ENCODE measurements around the gene SMNDC1. TPM values are rescaled to one million over a fixed set of nuclear protein-coding genes. Genes with fewer than 3 reads are reported as not detected.

Gene SMNDC1
- total and polyA plus RNA-seq, 10 of the 15 experiments (the other 5 are each of a cell fraction or from before 2014, with no cell fraction given): 4.6 to 37.2 (median 18.1) TPM

GRCh38 chr10:110279407-110279986, 25.2 kb downstream of the SMNDC1 start (continued):
- no peak for TF ChIP-seq ZNF687 (IDR thresholded peaks at IDR 0.05)
- TF ChIP-seq PRDM15 (CRISPR knock-in tag; IDR thresholded peaks at IDR 0.05): no peak
- TF ChIP-seq SPI1 (IDR thresholded peaks at IDR 0.05; ENCODE audit: borderline replicate concordance, insufficient read depth, low read depth, low read length): peak; percentile 28; the same call in 1 of the 2 replicates
- TF ChIP-seq SMC3 (IDR thresholded peaks at IDR 0.05; ENCODE audit: borderline replicate concordance, low read length): peak; percentile 96
- no peak for TF ChIP-seq ZBTB33 (IDR thresholded peaks at IDR 0.05)
- TF ChIP-seq EED (IDR thresholded peaks at IDR 0.05; ENCODE audit: low read depth): no peak
- no peak for TF ChIP-seq IRF3 (IDR thresholded peaks at IDR 0.05)
- TF ChIP-seq YY1 (IDR thresholded peaks at IDR 0.05; ENCODE audit: low read depth, low read length): peak; percentile 46; the same call in 1 of the 2 replicates
- TF ChIP-seq BACH1 (IDR thresholded peaks at IDR 0.05; ENCODE audit: borderline replicate concordance): no peak
- 0 out of 2 replicates have a peak, but pooled peaks have one; percentile 15 for TF ChIP-seq ZNF592 (IDR thresholded peaks at IDR 0.05)
- peak; percentile 87 for TF ChIP-seq RAD21 (IDR thresholded peaks at IDR 0.05; ENCODE audit: insufficient read depth, low read depth, low read length)
